SK-N-MC (cell line): ENCODE data around the gene ALDH1L2.

ENCODE experiments used
- EZH2 ChIP-seq: fragments of 200-600 bp; sonication (generic); IDR thresholded peaks from one replicate; pipeline ENCODE4 v1.6.1; 2017; ENCODE audit warnings: antibody characterized with exemption
- POLR2AphosphoS5 ChIP-seq: IDR thresholded peaks from 2 replicates; pipeline ENCODE4 v1.6.1; 2012; ENCODE audit warnings: mild to moderate bottlenecking, low read depth, low read length, borderline replicate concordance

GRCh38 chr12:105116969-105117368, 32.7 kb upstream of the ALDH1L2 start:
- TF ChIP-seq EZH2, result no peak
- TF ChIP-seq POLR2AphosphoS5, result no peak
